T-helper 9 cell (primary cell): ENCODE measurements around the gene DENND2A.

Source experiments
- DNase-seq: peaks from one replicate; pipeline ENCODE4 v3.0.0-alpha.2; 2020

Gene DENND2A

DNA sequence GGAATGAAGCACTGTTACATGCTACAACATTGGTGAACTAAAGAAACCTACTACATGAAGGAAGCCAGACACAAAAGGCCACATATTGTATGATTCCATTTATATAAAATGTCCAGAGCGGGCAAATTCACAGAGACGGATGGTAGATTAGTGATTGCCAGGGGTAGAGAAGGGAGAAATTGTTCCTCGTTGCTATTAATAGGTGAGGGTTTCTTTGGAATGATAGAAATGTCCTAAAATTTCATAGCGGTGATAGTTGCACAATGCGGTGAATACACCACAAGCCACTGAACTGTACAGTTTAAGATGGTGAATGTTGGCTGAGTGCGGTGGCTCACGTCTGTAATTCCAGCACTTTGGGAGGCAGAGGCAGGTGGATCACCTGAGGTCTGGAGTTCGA is 29.0 kb downstream of the DENND2A start:
- no peak for DNase-seq

DNA sequence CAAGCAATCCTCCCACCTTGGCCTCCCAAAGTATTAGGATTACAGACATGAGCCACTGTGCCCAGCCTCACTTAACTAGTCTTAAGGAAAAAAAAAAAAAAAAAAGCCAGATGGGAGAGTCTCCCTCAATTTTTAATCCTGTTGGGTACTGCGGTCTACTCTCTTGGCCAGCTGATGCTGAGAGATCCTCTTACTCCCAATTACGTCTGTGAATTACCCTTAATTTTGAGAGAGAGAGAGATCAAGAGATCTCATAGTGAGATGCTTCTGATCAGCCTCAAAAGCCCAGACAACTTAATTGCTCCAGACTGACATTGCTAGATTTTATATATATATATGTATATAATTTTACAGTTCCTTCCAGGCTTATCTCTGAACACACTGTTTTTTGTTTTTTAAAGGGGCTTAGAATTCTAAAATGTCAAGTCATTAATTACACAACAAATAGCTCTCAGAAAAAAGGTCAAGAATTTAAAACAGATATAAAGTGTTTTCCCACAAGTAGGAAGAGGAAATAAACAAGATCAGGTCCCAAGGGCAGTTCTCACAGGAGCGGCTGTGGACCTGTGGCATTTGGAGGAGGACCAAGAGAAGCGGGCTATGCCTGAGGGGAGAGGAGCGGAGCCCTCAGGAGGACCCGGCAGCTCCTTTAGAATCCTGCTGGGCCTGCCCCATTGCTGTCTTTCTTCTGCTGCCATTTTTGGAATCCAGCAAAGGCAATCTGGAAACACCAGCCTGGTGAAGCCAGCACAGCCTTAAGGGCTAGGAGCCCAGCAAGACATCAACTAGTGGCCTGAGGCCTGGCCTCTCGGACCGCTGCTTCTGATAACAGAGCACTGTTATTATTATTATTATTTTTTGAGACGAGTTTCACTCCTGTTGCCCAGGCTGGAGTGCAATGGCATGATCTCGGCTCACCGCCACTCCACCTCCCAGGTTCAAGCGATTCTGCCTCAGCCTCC is 30.1 kb downstream of the DENND2A start:
- DNase-seq, result no peak

DNA sequence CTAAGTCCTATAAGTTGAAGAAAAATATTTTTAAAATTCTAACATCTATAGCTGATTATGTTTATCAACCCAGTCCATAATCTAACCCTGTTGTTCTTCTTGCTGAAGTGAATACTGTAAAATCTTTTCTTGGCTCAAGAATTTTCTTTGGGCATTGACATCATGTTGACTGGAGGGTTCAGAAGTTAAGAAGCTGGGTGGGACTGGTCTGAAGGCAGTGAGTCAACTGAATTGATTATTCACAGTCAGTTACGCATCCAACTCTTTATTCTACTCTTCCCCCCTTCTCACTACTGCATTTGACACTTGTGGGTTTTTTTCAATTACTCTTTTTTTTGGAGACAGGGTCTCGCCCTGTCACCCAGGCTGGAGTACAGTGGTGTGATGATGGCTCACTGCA is 31.0 kb downstream of the DENND2A start:
- no peak for DNase-seq

DNA sequence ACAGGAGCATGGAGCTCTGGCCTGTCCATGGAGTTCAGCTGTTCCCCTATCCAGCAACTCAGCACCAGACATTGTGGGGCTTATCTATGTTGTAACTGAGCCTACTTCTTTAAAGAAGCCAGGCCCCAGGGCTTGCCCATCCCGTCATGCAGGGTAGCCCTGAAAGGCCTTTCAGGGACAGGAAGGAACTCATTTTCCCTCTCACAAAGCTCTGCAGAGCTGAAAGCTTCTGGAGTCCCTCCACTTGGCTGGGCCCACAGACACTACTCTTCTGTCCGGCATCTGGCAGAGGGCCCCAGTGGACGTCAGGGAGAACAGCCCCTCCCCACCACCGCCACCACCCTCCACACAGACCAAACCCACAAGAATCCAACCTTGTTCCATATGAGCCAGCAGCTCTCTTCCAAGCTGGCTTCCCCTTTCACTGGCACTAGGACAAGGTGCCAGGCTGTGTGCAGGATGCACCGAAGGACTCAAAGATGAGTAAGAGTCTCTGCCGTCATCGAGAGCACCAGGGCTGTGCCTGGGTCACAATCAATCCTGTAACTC is 33.1 kb downstream of the DENND2A start:
- no peak for DNase-seq

DNA sequence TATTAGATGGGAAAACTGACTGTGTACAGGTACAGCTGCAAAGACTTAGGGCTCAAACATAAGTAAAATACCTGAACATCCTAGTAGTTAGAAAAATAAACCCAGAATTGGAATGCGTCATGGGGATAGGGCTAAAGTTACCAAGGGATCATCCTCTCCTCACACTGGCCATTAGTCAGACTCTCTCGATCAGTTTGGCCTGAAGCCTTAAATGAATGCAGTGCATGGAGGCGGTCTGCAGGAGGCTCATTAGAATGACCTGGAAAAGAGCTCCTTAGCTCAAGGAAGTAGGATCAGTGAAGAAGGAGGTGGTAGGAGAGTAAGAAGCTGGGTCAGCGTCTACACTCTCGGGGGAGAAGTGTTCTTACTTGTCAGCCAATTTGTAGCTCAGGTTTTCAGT is 35.3 kb downstream of the DENND2A start:
- DNase-seq, result no peak

DNA sequence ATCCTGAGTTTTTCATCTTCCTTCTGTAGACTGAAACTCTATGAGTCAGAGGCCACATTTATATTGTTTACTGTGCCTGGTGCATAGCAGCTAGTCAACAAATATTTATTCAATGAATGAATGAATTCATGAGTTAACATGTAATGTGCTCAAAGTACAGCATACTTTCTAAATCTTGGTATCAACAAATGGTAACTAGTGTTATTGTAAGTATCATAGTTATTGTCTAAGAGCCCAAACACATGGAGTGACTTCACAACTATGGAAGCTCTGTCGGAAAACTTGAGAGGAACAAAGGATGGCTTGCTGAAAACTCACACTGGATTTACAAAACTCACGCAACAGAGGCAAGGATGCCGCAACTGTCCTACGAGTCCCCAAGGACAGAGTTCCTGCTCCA is 35.9 kb downstream of the DENND2A start:
- DNase-seq, result no peak

DNA sequence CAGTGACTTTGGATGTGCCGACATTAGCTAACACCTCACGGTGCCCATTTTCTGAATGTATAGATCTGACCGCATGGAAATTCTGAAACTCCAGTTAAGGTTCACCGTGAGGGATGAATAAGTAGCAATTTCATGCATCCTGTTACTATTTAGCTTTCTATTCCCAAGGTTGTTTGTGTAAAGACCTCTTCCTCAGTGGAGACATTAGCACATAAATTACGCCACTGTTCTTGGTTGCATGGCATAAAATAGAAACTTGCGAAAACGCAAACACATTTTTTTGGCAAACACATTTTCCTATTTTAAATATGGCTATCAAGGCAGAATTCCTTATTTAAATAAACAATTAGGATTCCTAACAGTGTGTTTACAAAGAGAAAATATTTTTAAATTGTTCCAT is 36.5 kb downstream of the DENND2A start:
- DNase-seq, result no peak

DNA sequence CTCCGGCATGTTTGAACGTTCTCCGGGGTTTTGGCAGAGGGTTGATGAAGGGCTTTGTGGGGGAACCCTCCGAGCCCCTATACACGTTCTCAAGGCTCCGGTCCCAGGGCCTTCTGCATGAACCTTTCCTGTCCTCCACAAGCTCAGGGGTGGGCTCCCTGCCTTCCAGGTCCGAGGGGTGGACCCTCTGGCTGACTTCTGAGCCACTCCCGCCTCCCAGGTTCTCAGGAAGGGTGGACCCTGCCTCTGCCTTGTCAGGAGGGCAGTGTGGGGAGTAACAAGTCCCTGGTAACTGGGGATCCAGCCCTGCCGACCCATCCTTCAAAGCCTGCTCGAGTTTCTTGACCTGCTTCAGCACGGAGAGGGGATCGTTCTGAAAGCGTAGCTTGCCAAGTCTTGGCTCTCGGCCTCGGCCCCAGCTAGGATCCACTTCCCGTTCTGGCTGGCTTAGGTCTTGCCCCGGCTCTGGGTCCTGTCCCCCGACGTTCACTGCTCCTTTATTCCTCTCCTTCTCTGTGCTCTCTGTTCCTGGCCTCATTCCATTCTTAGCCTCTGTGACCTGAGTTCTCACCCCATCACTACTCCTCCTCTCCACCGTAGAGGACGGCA is 38.9 kb downstream of the DENND2A start:
- DNase-seq, result no peak

DNA sequence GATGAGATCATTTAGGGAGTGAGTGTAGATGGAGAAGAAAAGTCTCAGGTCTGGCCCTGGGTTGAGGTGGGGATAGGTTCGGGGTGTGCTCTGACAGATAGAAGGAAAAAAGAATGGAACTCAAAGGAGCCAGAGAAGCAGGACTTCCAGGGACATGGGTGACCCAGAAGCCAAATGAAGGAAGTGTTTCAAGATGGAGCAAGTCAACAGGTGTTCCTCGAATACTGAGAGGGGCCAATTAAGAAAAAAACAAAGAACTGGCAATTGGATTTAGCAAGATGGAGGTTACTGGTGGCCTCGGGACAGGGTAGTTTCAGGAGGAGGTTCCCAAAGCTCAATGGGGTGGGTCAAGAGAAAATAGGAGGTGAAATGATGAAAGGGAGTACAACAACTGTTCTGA is 40.3 kb downstream of the DENND2A start:
- DNase-seq, result no peak

DNA sequence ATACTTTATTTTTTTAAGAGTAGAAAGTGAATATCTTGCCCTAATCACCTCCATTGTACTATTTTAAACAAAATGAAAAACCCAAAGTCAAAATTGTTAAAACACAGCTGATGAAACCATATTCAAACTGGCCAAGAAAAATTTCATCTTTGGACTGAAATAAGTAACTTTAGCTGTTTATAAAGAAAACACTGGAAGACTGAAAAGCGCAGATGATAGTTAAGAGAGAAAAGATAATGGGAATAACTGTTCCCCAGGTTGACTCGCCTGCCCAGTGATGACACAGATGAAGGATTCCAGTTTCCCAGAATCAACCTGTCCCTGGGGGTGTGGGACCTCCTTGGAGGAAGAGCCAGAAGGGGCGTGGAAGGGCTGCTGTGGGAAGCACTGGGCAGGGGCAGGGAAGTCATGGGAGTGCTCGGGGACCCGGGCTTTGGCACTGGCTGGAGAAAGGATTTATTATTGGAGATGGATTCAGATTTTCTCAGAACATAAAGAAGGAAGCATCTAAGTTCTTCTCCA is 43.1 kb downstream of the DENND2A start:
- no peak for DNase-seq

DNA sequence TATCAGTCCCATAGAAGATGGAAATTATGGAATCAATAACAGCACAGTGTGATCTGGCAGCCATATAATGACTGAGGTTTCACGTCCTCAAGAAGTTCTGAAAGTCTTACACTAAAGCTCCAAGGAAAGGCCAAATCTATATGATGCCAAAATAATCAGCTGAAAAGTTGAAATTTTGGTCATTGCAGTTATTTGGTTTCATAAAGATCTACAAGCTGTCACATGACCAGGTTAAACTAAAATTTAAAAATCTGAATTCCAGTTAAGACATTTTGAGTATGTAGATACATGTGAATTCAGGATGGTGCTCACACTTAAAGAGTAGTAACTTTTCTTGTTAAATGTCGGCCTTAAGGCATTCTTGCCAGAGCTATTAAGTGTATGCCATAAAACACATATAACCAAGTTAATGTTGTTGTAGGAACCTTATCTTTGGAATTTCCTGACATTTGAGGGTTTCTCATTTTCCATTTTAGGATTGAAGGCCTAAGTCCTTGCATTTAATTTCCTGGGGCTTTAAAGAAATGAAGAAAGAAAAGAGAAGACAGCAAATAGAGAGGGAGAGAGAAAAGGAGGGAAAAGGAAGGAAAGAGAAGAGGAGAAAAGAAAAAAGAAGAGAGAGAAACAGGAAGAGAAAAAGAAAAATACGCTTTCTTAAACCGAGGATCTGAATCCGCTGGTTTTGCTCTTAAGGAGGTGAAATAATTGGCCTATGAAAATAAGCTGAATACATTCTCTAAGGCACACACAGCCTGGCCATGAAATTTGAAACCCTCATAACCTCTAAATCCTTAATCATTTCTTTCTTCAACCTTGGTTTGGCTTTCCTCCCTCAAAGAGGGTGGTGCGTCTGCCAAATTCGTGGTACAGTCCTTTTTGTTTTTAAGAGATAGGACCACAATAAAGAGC is 43.8 kb downstream of the DENND2A start:
- DNase-seq, result no peak

DNA sequence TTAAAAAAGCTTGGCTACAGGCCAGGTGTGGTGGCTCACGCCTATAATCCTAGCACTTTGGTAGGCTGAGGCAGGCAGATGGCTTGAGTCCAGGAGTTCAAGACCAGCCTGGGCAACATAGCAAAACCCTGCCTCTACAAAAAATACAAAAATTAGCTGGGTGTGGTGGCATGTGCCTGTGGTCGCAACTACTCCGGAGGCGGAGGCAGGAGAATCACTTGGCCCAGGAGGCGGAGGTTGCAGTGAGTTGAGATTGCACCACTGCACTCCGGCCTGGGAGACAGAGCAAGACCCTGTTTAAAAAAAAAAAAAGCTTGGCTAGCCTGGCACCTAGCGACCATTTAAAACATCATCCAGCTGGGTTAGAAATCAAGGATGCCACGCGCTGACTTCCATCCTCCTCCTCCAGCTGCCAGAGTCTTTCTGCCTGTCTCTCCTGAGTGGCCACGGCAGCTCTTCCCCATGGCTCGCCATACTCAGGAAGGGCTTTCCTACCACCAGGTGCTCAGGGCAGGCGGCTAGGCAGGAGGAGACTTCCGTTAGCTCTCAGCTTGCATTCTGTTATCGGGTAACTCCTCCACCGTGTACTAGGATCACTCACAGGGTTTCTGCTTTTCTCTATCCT is 45.0 kb downstream of the DENND2A start:
- no peak for DNase-seq

DNA sequence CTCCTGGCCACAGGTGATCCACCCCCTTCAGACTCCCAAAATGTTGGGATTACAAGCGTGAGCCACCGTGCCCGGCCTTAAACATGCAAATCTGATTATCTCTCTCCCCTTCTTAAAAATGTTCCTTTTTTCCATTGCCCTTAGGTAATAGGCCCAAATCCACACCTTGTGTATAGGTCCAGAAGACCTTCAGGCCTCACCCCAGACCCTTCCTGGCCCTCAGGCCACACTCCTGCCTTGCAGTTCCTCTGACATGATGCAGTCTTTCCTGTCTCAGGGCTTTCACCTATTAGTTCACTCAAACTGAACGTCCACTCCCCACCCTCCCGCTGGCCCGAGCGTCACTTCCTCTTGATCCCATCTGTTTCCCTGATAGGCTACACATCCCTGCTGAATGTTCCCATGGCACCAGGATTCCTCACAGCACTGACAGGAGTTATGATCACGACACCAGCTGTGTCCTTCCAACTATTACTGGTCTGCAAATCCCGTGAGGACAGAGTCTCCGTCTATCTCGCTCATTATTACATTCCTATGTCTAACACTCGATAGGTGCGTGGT is 46.4 kb downstream of the DENND2A start:
- DNase-seq, result no peak

DNA sequence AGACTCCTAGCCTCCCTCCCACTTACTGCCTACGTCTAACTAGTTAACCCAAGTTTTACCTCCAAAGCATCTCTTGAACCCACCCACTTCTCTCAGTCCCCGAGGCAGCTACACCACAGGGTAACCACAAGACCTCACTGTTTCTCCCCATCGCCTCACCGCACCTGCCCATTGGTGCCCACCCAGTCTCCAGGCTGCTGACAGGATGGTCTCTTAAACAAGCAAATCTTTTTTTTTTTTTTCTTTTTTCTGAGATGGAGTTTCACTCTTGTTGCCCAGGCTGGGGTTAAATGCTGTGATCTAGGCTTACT is 47.0 kb downstream of the DENND2A start:
- DNase-seq, result no peak

DNA sequence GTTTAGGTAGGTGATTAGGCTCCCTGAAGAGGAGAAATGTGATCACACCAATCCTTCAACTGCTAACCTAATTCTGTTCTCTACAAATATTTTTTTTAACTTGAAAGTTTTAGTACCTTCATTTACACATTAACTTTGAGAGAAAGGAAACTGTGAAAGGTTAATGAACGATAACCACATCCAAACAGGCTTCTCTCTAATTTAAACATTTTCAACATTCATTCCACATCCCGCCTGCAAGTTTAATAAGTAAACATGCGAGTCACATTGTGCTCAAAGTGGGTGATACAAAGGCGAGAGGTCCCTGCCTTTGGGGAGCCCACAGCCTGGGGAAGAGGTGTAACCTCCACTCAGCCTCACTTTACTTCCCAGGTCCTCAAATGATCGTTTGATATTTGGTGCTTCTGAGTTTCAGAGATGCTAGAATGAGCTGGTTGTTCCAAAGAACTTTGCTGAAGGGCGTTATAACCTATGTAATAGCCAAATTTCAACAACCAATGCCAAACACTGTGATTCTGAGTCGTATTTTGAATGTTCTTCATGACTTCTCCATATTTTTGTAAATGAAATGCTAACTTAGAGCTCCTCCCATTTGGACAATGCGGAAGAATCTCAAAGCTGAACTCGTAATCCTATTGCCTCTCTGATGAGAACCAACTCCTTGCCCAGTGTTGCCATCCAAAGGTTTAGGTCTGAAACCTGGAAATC is 47.5 kb downstream of the DENND2A start:
- DNase-seq, result no peak

DNA sequence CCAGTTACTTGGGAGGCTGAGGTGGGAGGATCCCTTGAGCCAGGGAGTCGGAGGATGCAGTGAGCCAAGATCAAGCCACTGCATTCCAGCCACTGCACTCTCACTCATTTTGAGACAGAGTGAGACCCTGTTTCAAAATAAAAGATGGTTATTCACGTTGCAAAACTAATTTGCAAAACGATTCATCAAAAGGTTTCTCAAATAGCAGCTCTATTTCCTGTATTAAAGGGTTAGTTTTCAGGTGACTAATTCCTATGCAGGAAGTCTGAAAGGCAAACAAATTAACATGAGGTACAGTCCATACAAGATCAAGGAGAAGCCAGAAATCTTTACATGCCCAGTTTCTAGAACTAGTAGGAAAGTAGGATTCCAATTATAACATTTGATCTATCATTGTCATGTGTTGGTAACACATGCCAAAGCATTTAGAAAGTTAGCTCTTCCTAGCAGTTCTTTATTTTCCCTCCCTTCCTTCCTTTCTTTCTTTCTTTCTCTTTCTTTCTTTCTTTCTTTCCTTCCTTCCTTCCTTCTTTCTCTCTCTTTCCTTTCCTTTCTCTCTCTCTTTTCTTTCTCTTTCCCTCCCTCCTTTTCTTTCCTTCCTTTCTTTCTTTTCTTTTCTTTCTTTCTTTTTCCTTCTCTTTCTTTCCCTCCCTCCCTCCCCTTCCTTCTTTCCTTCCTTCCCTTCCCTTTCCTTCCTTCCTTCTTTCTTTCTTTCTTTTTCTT is 49.3 kb downstream of the DENND2A start:
- no peak for DNase-seq

DNA sequence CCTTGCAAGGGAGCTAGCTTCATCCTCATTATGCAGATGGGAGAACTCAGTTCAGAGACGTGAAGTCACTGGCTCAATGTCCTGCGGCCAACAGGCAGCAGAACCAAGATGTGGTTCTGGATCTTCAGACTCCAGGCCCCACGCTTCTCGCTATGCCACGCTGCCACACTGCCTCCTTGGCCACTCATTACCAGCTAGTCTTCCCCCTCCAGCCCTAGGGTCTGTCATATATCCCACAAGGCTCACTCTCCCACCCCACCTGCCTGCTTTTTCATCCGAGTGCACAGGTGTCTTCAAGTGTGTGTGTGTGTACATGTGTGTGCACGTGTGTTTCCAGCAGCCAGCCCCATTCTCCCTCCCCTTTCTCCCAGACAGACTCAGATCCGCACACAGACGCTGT is 53.4 kb downstream of the DENND2A start:
- DNase-seq, result no peak

DNA sequence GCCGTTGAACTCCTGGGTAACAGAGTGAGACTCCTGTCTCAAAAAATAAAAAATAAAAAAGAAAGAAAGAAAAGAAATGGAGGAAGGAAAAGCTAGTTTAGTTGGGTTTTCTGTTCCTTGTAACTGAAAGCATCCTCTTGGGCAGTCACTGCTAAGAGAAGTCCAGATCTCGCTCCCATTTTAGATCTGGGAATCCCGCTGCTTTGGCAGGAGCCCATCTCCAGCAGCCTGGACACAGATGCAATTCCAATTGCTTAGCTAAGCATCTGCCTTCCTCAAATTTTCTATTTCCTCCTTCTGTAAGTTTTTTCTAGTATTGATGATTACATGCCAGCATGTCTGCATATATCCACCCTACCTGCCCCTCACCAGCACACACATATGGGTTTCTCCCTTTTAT is 54.1 kb downstream of the DENND2A start:
- DNase-seq, result no peak

DNA sequence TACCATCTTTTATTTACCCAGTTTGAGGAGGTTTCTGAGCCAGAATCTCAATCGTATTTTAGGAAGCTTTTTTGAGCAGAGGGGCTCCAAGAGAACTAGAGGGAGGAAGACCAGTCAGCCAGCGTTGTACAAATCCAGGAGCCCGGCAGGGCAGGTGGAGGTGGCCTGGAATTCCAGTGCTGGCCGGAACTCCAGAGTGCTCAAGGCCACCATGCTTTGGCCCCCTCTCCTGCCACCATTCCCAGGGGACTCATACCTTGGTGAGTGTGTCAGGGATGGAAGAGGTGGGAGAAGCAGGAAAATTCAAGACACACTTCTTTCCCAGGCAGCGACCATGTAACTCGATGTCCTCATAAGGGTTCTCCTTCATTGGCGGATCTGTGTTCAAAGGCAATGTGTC is 55.3 kb downstream of the DENND2A start:
- DNase-seq, result no peak

DNA sequence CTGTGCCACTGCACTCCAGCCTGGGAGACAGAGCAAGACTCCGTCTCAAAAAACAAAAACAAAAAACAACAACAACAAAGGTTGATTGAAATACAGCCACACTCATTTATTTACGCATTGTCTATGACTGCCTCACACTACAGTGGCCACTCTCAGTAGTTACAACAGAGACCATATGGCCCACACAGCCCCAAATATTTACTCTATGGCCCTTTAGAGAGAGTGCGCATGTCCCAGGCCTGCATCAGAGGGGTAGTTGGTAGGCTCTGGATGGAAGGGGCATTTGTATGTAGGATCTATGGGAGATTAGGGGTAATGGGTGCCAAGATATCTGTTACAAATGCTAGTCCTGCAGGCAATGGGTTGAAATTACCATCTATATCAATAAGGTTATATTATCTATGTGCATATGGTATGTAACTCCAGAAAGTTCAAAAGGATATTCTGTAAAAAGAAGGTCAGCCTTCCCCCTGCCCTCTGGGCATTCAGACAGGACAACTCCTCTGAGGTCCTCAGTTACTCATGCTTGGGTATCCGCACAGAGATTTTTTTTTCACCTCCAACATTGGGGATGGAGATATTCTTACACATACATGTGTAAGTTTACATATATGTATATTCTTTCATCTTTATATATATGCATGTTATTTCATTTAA is 56.3 kb downstream of the DENND2A start:
- no peak for DNase-seq
